Muscle layer of duodenum (tissue), 2 donors: ENCODE measurements around the gene RGPD5.
"Not testable (repeated sequence)": the region's sequence is repeated elsewhere in the genome, so short reads cannot be mapped to it uniquely, and the experiment has no call there.

ENCODE experiments used
- H3K27ac ChIP-seq: one replicate; pipeline ENCODE4 v1.7.0; 2013; ENCODE audit warnings: mild to moderate bottlenecking, low read length
- H3K27me3 ChIP-seq: one replicate; pipeline ENCODE4 v1.7.0; 2013; ENCODE audit warnings: low read depth, mild to moderate bottlenecking, control low read depth, low read length
- H3K36me3 ChIP-seq, 2 donors: one replicate each; pipeline ENCODE4 v1.7.0; 2013; ENCODE audit warnings: low read length in 2 of 2, control low read depth in 1 of 2, mild to moderate bottlenecking in 1 of 2; ENCODE audit not compliant: insufficient read depth in 2 of 2, control insufficient read depth in 1 of 2
- H3K4me1 ChIP-seq, 2 donors: one replicate each; pipeline ENCODE4 v1.7.0; 2013; ENCODE audit warnings: low read length in 2 of 2, mild to moderate bottlenecking in 2 of 2, control low read depth in 1 of 2, moderate library complexity in 1 of 2; ENCODE audit not compliant: insufficient read depth in 2 of 2, control insufficient read depth in 1 of 2
- H3K4me3 ChIP-seq, 2 donors: one replicate each; pipeline ENCODE4 v1.7.0; 2013; ENCODE audit warnings: low read length in 2 of 2, low read depth in 1 of 2, mild to moderate bottlenecking in 1 of 2
- H3K9me3 ChIP-seq, 2 donors: one replicate each; pipeline ENCODE4 v1.7.0; 2013; ENCODE audit warnings: low read length in 2 of 2, control low read depth in 1 of 2, mild to moderate bottlenecking in 1 of 2; ENCODE audit not compliant: control insufficient read depth in 1 of 2
- donor health status: healthy.

Gene RGPD5

GRCh38 chr2:109895090-109895869 lies 101.2 kb downstream of the RGPD5 start:
- H3K27ac ChIP-seq, H3K9me3 ChIP-seq, H3K27me3 ChIP-seq, H3K36me3 ChIP-seq, H3K4me1 ChIP-seq, H3K4me3 ChIP-seq: not testable (repeated sequence)

GRCh38 chr2:109896212-109896611 lies 102.1 kb downstream of the RGPD5 start:
- not testable (repeated sequence) for H3K27ac ChIP-seq, H3K36me3 ChIP-seq, H3K9me3 ChIP-seq, H3K4me1 ChIP-seq, H3K4me3 ChIP-seq, H3K27me3 ChIP-seq

GRCh38 chr2:109897769-109898461 lies 103.8 kb downstream of the RGPD5 start:
- H3K4me1 ChIP-seq, H3K27me3 ChIP-seq, H3K36me3 ChIP-seq, H3K4me3 ChIP-seq, H3K27ac ChIP-seq, H3K9me3 ChIP-seq: not testable (repeated sequence)

GRCh38 chr2:109898462-109899336 lies 104.6 kb downstream of the RGPD5 start, which contains the start of gene LIMS3:
TSS of gene LIMS3 (plus strand) at chr2:109898688. CDS start at chr2:109898729, 41 bp downstream.
- not testable (repeated sequence) for H3K4me1 ChIP-seq, H3K36me3 ChIP-seq, H3K27me3 ChIP-seq, H3K9me3 ChIP-seq, H3K27ac ChIP-seq, H3K4me3 ChIP-seq

GRCh38 chr2:109905796-109906195 lies 111.7 kb downstream of the RGPD5 start:
- not testable (repeated sequence) for H3K27me3 ChIP-seq, H3K9me3 ChIP-seq, H3K4me3 ChIP-seq, H3K27ac ChIP-seq, H3K36me3 ChIP-seq, H3K4me1 ChIP-seq
